ENCODE results near the gene RAB40C.

DNA sequence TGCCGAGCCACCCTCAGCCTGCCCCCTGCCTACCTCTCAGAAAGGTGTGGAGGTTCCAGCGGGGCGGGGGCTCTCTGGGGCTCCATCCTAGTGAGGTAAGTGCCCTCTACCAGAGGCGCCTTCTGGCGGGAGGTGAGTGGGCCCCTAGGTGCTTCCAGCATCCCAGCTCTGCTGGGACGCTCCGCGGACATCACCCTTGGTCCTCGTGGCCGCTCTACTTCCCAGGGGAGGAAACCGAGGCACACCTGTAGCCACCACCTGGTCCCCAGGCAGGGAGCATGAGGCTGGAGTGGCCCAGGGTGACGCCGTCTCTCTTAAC, 53.1 kb downstream of the RAB40C start:
- TF ChIP-seq POLR2AphosphoS5 (IDR thresholded peaks at IDR 0.05; ENCODE audit: borderline replicate concordance, low read depth, low read length) (no peak), EZH2 (IDR thresholded peaks at IDR 0.05) (no peak)
